Measurements from ENCODE around the gene RBM38. TPM values are rescaled to one million over a fixed set of nuclear protein-coding genes. Genes with fewer than 3 reads are reported as not detected.
A peak's percentile ranks its signal among the peaks of the same experiment; 100 is the strongest.

The RBM38 gene
- total RNA-seq, 1 donor from 2014 or later, result 16.6 TPM

GRCh38 chr20:57387945-57388371 lies 3.2 kb upstream of the RBM38 start:
- no peak overlapping the region for H3K27ac Mint-ChIP-seq (ENCODE audit: unreplicated experiment)
- H3K4me3 Mint-ChIP-seq (ENCODE audit: unreplicated experiment), result no peak overlapping the region
- no peaks in the 10 kb centered on the region for H3K4me1 Mint-ChIP-seq (ENCODE audit: low read depth, unreplicated experiment)
- no peaks in the 10 kb centered on the region for H3K36me3 Mint-ChIP-seq (ENCODE audit: unreplicated experiment)
- H3K9me3 Mint-ChIP-seq (ENCODE audit: unreplicated experiment), result peaks cover 3% of the 10 kb centered on the region
- DNase-seq, result peak; percentile 9
- TF ChIP-seq, protein P1, sequence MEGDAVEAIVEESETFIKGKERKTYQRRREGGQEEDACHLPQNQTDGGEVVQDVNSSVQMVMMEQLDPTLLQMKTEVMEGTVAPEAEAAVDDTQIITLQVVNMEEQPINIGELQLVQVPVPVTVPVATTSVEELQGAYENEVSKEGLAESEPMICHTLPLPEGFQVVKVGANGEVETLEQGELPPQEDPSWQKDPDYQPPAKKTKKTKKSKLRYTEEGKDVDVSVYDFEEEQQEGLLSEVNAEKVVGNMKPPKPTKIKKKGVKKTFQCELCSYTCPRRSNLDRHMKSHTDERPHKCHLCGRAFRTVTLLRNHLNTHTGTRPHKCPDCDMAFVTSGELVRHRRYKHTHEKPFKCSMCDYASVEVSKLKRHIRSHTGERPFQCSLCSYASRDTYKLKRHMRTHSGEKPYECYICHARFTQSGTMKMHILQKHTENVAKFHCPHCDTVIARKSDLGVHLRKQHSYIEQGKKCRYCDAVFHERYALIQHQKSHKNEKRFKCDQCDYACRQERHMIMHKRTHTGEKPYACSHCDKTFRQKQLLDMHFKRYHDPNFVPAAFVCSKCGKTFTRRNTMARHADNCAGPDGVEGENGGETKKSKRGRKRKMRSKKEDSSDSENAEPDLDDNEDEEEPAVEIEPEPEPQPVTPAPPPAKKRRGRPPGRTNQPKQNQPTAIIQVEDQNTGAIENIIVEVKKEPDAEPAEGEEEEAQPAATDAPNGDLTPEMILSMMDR (IDR thresholded peaks at IDR 0.05; ENCODE audit: partially characterized antibody, unreplicated experiment), result no peak
- H3K27me3 Mint-ChIP-seq (ENCODE audit: unreplicated experiment), result peaks cover 9% of the 10 kb centered on the region

DNA sequence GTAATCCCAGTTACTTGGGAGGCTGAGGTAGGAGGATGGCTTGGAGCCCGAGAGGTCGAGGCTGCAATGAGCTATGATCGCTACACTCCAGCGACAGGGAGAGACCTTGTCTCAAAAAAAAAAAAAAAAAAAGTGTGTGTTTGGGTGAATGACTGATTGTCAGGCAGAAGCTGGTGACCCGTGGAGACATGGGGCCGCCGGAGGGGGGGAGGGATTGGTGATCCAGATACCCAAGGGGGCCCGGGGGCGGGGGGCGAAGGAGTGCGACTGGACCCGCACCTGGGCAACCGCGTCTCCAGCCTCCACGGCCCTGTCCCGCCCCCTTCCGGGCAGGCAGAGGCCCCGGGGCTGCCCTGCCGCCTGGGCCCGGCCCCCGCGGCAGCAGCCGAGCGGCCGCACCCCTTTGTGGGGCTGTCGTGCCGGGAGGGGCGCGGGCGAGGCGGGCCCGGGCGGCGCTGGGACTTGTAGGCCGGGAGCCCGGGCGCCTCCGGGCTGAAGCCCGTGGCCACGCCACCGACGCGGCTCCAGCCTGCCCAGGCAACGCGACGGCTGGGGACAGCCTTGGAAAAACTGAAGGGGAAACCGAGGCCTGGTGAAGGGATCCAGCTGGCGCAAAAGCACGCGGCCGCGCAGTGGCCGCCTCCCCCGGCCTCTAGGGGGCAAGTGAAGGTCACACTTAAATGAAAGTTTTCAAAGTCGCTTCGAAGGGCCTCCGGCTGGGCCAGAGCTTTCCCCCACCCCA lies 2.1 kb upstream of the RBM38 start:
- DNase-seq, result peak; percentile 38
- peaks cover 11% of the 10 kb centered on the region for H3K27me3 Mint-ChIP-seq (ENCODE audit: unreplicated experiment)
- H3K4me3 Mint-ChIP-seq (ENCODE audit: unreplicated experiment), result peak overlapping the region; percentile 75
- TF ChIP-seq, protein P1 (IDR thresholded peaks at IDR 0.05; ENCODE audit: partially characterized antibody, unreplicated experiment), result peak; percentile 22
- peaks cover 5% of the 10 kb centered on the region for H3K4me1 Mint-ChIP-seq (ENCODE audit: low read depth, unreplicated experiment)
- H3K27ac Mint-ChIP-seq (ENCODE audit: unreplicated experiment), result no peak overlapping the region
- peaks cover 3% of the 10 kb centered on the region for H3K9me3 Mint-ChIP-seq (ENCODE audit: unreplicated experiment)
- no peaks in the 10 kb centered on the region for H3K36me3 Mint-ChIP-seq (ENCODE audit: unreplicated experiment)

DNA sequence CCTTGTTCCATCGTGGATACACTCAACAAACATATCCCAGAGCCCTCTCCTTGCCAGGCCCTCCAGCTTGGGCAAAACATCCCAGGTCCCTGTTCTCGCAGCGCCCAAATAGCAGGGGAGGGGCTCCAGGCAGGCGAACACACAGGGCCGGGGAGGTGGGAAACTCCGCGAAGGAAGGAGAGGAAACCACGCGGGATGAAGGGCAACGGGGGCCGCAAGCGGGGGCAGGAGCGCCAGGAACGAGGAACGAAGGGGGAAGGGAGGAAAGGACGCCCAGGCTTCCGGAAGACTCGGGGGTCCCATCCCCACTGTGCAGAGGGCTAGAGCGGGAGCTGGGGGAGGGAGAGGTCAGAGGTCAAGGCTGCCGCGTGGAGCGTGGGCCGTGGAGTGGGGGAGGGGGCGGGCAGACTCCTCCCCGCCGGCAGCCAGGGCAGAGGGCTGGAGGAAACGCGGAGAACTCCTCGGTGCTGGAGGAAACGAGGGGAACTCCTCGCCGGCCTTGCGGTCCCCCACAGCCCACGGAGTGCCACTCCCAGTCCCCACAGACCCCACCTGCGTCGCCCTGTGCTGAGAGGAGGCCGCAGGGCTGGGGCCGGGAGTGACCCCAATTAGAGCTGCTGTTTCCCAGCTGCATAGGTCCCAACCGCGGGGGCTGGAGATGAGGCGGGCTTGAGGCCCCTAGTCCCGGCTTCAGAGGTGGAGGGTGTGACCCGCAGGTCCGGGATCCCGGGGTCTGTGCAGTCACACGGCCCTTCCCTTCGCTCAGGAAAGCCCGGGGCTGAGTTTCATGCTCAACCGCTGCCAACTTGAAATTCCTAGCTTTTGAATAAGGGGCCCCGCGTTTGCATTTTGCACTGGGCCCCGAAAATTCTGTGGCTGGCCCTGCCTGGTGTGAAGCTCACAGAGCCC lies 1.2 kb upstream of the RBM38 start:
- Mint-ChIP-seq H3K4me1 (ENCODE audit: low read depth, unreplicated experiment) (peaks cover 5% of the 10 kb centered on the region), H3K27me3 (ENCODE audit: unreplicated experiment) (peaks cover 11% of the 10 kb centered on the region), H3K27ac (ENCODE audit: unreplicated experiment) (no peak overlapping the region), H3K4me3 (ENCODE audit: unreplicated experiment) (no peak overlapping the region), H3K9me3 (ENCODE audit: unreplicated experiment) (peaks cover 3% of the 10 kb centered on the region), H3K36me3 (ENCODE audit: unreplicated experiment) (no peaks in the 10 kb centered on the region)
- TF ChIP-seq, protein P1 (IDR thresholded peaks at IDR 0.05; ENCODE audit: partially characterized antibody, unreplicated experiment), result no peak
- peak; percentile 24 for DNase-seq

DNA sequence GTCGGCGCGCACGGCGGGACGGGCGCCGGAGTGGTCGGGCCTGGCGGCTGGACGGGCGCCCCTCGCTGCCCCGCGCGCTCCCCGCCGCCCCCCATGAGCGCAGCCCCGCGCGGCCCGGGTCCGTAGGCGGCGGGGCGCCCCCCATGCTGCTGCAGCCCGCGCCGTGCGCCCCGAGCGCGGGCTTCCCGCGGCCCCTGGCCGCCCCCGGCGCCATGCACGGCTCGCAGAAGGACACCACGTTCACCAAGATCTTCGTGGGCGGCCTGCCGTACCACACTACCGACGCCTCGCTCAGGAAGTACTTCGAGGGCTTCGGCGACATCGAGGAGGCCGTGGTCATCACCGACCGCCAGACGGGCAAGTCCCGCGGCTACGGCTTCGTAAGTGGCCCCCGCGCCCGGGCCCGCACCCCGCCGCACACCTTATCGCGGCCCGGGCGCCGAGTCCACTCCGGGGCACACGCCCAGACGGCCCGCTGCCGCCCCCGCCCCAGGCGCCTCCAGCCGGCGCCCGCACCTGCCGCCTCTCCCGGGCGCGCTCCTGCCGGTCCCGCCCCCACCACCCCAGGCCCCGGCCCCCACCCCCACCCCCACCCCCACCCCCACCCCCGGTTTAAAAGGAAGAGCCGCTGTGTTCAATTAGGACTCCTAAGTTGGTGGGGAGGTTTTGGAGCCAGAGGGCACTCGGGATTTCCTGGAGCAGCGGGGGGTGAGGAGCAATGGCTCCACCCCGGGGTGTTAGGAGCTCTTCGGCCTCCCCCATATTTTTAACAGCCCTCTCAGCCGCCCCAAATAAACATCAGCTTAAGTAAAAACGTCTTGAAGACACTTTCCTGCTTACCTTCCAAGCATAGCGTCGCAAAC lies 474 bp downstream of the RBM38 start:
- Mint-ChIP-seq H3K4me1 (ENCODE audit: low read depth, unreplicated experiment) (peaks cover 5% of the 10 kb centered on the region), H3K36me3 (ENCODE audit: unreplicated experiment) (no peaks in the 10 kb centered on the region), H3K4me3 (ENCODE audit: unreplicated experiment) (peak overlapping the region; percentile 89), H3K27ac (ENCODE audit: unreplicated experiment) (no peak overlapping the region), H3K27me3 (ENCODE audit: unreplicated experiment) (peaks cover 11% of the 10 kb centered on the region), H3K9me3 (ENCODE audit: unreplicated experiment) (peaks cover 3% of the 10 kb centered on the region)
- TF ChIP-seq, protein P1 (IDR thresholded peaks at IDR 0.05; ENCODE audit: partially characterized antibody, unreplicated experiment), result no peak
- peak; percentile 37 for DNase-seq

All from glutamatergic neuron (in vitro differentiated cells).